Fibroblast of lung (primary cell): ENCODE measurements around the gene TROAP. TPM values are rescaled to one million over a fixed set of nuclear protein-coding genes. Genes with fewer than 3 reads are reported as not detected.
A peak's percentile ranks its signal among the peaks of the same experiment; 100 is the strongest.

Source experiments
- DNase-seq, 2 donors: peaks; one replicate each; pipeline versions ENCODE4 v3.0.0 to v3.0.0-alpha.2; 2010; ENCODE audit warnings: low read depth in 2 of 2
- H2AFZ ChIP-seq: 2 replicates; pipeline ENCODE4 v1.5.1; 2012; ENCODE audit warnings: low read length, control low read depth, inconsistent platforms
- H3K27ac ChIP-seq: 2 replicates; pipeline ENCODE4 v1.5.1; 2011; ENCODE audit warnings: low read length, control low read depth; ENCODE audit not compliant: insufficient read depth
- H3K27me3 ChIP-seq: 2 replicates; pipeline ENCODE4 v1.5.1; 2011; ENCODE audit warnings: mild to moderate bottlenecking, low read length; ENCODE audit not compliant: control insufficient read depth, insufficient read depth
- H3K36me3 ChIP-seq: 2 replicates; pipeline ENCODE4 v1.5.1; 2011; ENCODE audit warnings: low read length; ENCODE audit not compliant: control insufficient read depth, insufficient read depth
- H3K4me1 ChIP-seq: 2 replicates; pipeline ENCODE4 v1.5.1; 2011; ENCODE audit warnings: low read length; ENCODE audit not compliant: control insufficient read depth, insufficient read depth; ENCODE audit errors: extremely low read depth
- H3K4me2 ChIP-seq: 2 replicates; pipeline ENCODE4 v1.5.1; 2011; ENCODE audit warnings: low read length, control low read depth; ENCODE audit not compliant: insufficient read depth; ENCODE audit errors: extremely low read depth
- H3K4me3 ChIP-seq, 4 experiments: fragments of 200-600 bp in 1 of 4; sonication (generic) in 1 of 4; replicated peaks in 1 of 4; 2 replicates each; pipeline ENCODE4 v1.5.1; 2011 to 2016; ENCODE audit warnings: low read length in 4 of 4, low read depth in 3 of 4, mild to moderate bottlenecking in 3 of 4, control low read depth in 2 of 4, inconsistent platforms in 1 of 4, mixed read lengths in 1 of 4; ENCODE audit not compliant: insufficient read depth in 1 of 4; ENCODE audit errors: control extremely low read depth in 1 of 4
- H3K79me2 ChIP-seq: 2 replicates; pipeline ENCODE4 v1.5.1; 2012; ENCODE audit warnings: mild to moderate bottlenecking, low read length, inconsistent platforms; ENCODE audit not compliant: control insufficient read depth, insufficient read depth
- H3K9ac ChIP-seq: 2 replicates; pipeline ENCODE4 v1.5.1; 2011; ENCODE audit warnings: mild to moderate bottlenecking, low read length, control low read depth; ENCODE audit not compliant: insufficient read depth
- H3K9me3 ChIP-seq: 2 replicates; pipeline ENCODE4 v1.5.1; 2012; ENCODE audit warnings: low read depth, low read length; ENCODE audit not compliant: control insufficient read depth, insufficient read depth
- H4K20me1 ChIP-seq: 2 replicates; pipeline ENCODE4 v1.5.1; 2011; ENCODE audit warnings: low read length; ENCODE audit not compliant: control insufficient read depth, insufficient read depth; ENCODE audit errors: extremely low read depth
- EZH2 ChIP-seq: IDR thresholded peaks from 2 replicates; pipeline ENCODE4 v1.5.1; 2012; ENCODE audit warnings: low read length, control low read depth, mild to moderate bottlenecking; ENCODE audit errors: missing control alignments
- polyA minus RNA-seq: library from RNA; depleted of rRNA, polyadenylated mRNA; stranded (reverse); fragments of >200 nt; gene quantifications from 2 replicates; pipeline ENCODE4 v1.2.3, GENCODE V29; 2011; ENCODE audit warnings: low replicate concordance
- polyA plus RNA-seq, 2 donors: library from polyadenylated mRNA; depleted of rRNA in 1 of 2; stranded (reverse) in 1 of 2; unstranded in 1 of 2; fragments of >200 nt; gene quantifications; 2 replicates each; pipeline ENCODE4 v1.2.1, GENCODE V29; 2011 to 2012; ENCODE audit warnings: missing spikeins in 1 of 2
- total RNA-seq: library from RNA; depleted of rRNA; stranded (reverse); fragments of >200 nt; gene quantifications from 2 replicates; pipeline ENCODE4 v1.2.1, GENCODE V29; 2014
- TF ChIP-seq, protein P1 (sequence below), 2 donors: IDR thresholded peaks in 1 of 2; conservative IDR thresholded peaks in 1 of 2; 1 replicate in 1 of 2; 2 replicates in 1 of 2; pipeline ENCODE4 v1.5.1; 2011 to 2012; ENCODE audit warnings: low read length in 2 of 2, control low read depth in 1 of 2, inconsistent platforms in 1 of 2, low read depth in 1 of 2, mild to moderate bottlenecking in 1 of 2

Gene TROAP
- total RNA-seq: 0.51 and 6.3 TPM in 2 replicates
- polyA plus RNA-seq: 4.8 and 22.4 TPM in 2 replicates
- polyA plus RNA-seq (2012): 8.0 and 26.6 TPM in 2 replicates
- 20.1 and 62.8 TPM in 2 replicates for polyA minus RNA-seq

GRCh38 chr12:49322708-49323523, at the start of gene TROAP:
TSS of gene TROAP (plus strand) at chr12:49323255. CDS start at chr12:49323609, 354 bp downstream.
- Histone ChIP-seq H3K4me2 (peak within 1 kb of the TSS; percentile 75), H4K20me1 (no peaks in the 10 kb centered on the region), H3K36me3 (peaks cover 6% of the 10 kb centered on the region), H3K4me3 (peak within 1 kb of the TSS; percentile 75 to 80 (median 78)), H2AFZ (peak within 1 kb of the TSS; percentile 87), H3K9me3 (no peaks in the 10 kb centered on the region), H3K79me2 (peaks cover 11% of the 10 kb centered on the region), H3K4me1 (peaks cover 2% of the 10 kb centered on the region), H3K27ac (peak within 1 kb of the TSS; percentile 73), H3K27me3 (no peaks in the 10 kb centered on the region), H3K9ac (peak within 1 kb of the TSS; percentile 74)
- no peak for TF ChIP-seq EZH2
- TF ChIP-seq, protein P1, sequence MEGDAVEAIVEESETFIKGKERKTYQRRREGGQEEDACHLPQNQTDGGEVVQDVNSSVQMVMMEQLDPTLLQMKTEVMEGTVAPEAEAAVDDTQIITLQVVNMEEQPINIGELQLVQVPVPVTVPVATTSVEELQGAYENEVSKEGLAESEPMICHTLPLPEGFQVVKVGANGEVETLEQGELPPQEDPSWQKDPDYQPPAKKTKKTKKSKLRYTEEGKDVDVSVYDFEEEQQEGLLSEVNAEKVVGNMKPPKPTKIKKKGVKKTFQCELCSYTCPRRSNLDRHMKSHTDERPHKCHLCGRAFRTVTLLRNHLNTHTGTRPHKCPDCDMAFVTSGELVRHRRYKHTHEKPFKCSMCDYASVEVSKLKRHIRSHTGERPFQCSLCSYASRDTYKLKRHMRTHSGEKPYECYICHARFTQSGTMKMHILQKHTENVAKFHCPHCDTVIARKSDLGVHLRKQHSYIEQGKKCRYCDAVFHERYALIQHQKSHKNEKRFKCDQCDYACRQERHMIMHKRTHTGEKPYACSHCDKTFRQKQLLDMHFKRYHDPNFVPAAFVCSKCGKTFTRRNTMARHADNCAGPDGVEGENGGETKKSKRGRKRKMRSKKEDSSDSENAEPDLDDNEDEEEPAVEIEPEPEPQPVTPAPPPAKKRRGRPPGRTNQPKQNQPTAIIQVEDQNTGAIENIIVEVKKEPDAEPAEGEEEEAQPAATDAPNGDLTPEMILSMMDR (conservative IDR thresholded peaks at IDR 0.05 in 1 of 2, IDR thresholded peaks at IDR 0.05 in 1 of 2; ENCODE audit: low read depth in 1 of 2, low read length in 2 of 2): no peak
- DNase-seq: peak; percentile 96 to 98

DNA sequence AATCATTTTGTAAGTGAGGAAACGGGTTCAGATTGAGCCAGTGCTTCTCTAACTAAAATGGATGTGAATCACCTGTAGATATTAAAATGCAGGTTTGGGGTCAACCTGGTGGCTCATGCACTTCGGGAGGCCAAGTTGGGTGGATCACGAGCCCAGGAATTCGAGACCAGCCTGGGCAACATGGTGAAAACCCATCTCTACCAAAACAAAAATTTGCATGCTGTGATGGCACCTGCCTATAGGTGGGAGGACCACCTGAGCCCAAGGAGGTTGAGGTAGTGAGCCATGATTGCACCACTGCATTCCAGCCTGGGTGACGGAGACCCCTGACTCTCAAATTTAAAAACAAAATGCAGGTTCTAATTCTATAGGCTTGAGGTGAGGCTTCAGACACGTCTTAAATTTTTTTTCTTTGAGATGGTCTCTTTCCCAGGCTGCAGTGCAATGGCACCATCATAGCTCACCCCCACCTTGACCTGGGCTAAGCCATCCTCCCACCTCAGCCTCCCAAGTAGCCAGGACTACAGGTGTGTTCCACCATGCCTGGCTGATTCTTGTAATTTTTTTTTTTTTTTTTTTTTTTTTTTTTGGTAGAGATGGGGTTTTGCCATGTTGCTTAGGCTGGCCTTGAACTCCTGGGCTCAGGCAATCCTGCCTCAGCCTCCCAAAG, 49.2 kb upstream of the TROAP start:
- Histone ChIP-seq H3K4me3 (no peak overlapping the region), H3K27me3 (no peaks in the 10 kb centered on the region), H3K36me3 (peaks cover 22% of the 10 kb centered on the region), H3K9me3 (no peaks in the 10 kb centered on the region), H4K20me1 (peaks cover 6% of the 10 kb centered on the region), H2AFZ (no peak overlapping the region), H3K9ac (no peak overlapping the region), H3K4me2 (no peak overlapping the region), H3K79me2 (peaks cover 21% of the 10 kb centered on the region), H3K4me1 (peaks cover 6% of the 10 kb centered on the region), H3K27ac (no peak overlapping the region)
- TF ChIP-seq, protein P1 (conservative IDR thresholded peaks at IDR 0.05 in 1 of 2, IDR thresholded peaks at IDR 0.05 in 1 of 2; ENCODE audit: low read depth in 1 of 2, low read length in 2 of 2): no peak
- TF ChIP-seq EZH2: no peak
- no peak for DNase-seq

GRCh38 chr12:49274396-49275069, 48.5 kb upstream of the TROAP start:
- H3K79me2 ChIP-seq: peaks cover 15% of the 10 kb centered on the region
- no peaks in the 10 kb centered on the region for H3K27me3 ChIP-seq
- peaks cover 5% of the 10 kb centered on the region for H4K20me1 ChIP-seq
- no peaks in the 10 kb centered on the region for H3K9me3 ChIP-seq
- H3K4me3 ChIP-seq: no peak overlapping the region
- peaks cover 2% of the 10 kb centered on the region for H3K4me1 ChIP-seq
- peaks cover 20% of the 10 kb centered on the region for H3K36me3 ChIP-seq
- no peak overlapping the region for H3K9ac ChIP-seq
- H3K27ac ChIP-seq: no peak overlapping the region
- DNase-seq: no peak
- H2AFZ ChIP-seq: no peak overlapping the region
- H3K4me2 ChIP-seq: no peak overlapping the region
- TF ChIP-seq EZH2: no peak
- TF ChIP-seq, protein P1 (conservative IDR thresholded peaks at IDR 0.05 in 1 of 2, IDR thresholded peaks at IDR 0.05 in 1 of 2; ENCODE audit: low read depth in 1 of 2, low read length in 2 of 2): no peak
